Thoracic aorta (tissue), 2 donors: ENCODE results near the gene PIGB. TPM values are rescaled to one million over a fixed set of nuclear protein-coding genes. Genes with fewer than 3 reads are reported as not detected.
"Not testable (repeated sequence)": the region's sequence is repeated elsewhere in the genome, so short reads cannot be mapped to it uniquely, and the experiment has no call there.

ENCODE experiments used
- ATAC-seq: fragments of 150-250 bp; one replicate; pipeline ENCODE4 v1.8.0; 2017; ENCODE audit warnings: low read depth; ENCODE audit not compliant: insufficient number of reproducible peaks, low FRiP score
- DNase-seq: peaks from one replicate; pipeline ENCODE4 v3.0.0-alpha.2; 2020; ENCODE audit warnings: low spot score
- H3K27ac ChIP-seq, 2 donors: fragments of 200-600 bp; sonication (generic); 1 replicate in 1 of 2; 2 replicates in 1 of 2; pipeline ENCODE4 v1.5.1; 2016; ENCODE audit warnings: mild to moderate bottlenecking in 2 of 2, moderate library complexity in 2 of 2
- H3K27me3 ChIP-seq: fragments of 200-600 bp; sonication (generic); replicated peaks from 2 replicates; pipeline ENCODE4 v1.6.0; 2016; ENCODE audit warnings: mild to moderate bottlenecking; ENCODE audit not compliant: insufficient read depth
- H3K36me3 ChIP-seq: fragments of 200-600 bp; sonication (generic); one replicate; pipeline ENCODE4 v1.5.1; 2016
- H3K4me1 ChIP-seq, 2 donors: fragments of 200-600 bp; sonication (generic); 1 replicate in 1 of 2; 2 replicates in 1 of 2; pipeline versions ENCODE4 v1.5.1 to v1.6.0; 2016; ENCODE audit warnings: low read depth in 2 of 2, mild to moderate bottlenecking in 1 of 2; ENCODE audit not compliant: control insufficient read depth in 1 of 2
- H3K4me3 ChIP-seq: fragments of 200-600 bp; sonication (generic); 2 replicates; pipeline ENCODE4 v1.5.1; 2016; ENCODE audit warnings: mild to moderate bottlenecking
- H3K9me3 ChIP-seq: fragments of 200-600 bp; sonication (generic); 2 replicates; pipeline ENCODE4 v1.5.1; 2016
- CTCF ChIP-seq: fragments of 200-600 bp; sonication (generic); IDR thresholded peaks from one replicate; pipeline ENCODE4 v1.5.1; 2019; ENCODE audit warnings: antibody characterized with exemption
- total RNA-seq, 2 donors: library from RNA; depleted of rRNA; stranded (reverse); fragments of >200 nt; gene quantifications; one replicate each; pipeline versions ENCODE4 v1.1.0 to v1.2.3, GENCODE V29; 2016

Gene PIGB
- total RNA-seq, 2 donors from 2014 or later: 6.6 to 26.7 TPM

GRCh38 chr15:55394694-55395093 is 75.7 kb downstream of the PIGB start:
- Histone ChIP-seq H3K9me3 (no peaks in the 10 kb centered on the region), H3K36me3 (no peaks in the 10 kb centered on the region), H3K4me1 (peaks cover 0 to 11% of the 10 kb centered on the region in 2 donors), H3K27ac (no peak overlapping the region), H3K4me3 (no peak overlapping the region), H3K27me3 (no peaks in the 10 kb centered on the region)
- TF ChIP-seq CTCF: no peak
- ATAC-seq (no peak), DNase-seq (no peak)

DNA sequence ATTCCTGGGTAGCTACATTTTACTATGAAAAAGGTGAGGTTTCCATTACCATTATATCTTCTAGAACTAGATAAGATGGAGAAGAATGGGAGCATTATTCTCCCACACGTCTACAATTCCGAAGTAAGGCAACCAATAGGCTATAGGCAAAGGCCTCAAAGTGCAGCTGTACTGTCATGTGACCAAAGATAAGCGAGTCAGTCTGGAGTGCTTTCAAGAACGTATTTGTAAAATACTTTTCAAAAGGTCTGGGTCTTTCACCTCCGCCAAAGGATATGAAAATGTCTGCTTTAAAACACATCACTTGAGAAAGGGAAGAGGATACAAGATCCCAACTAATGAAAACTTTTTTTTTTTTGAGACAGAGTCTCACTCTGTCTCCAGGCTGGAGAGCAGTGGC is 79.2 kb downstream of the PIGB start:
- H3K4me1 ChIP-seq: peaks cover 6 to 20% of the 10 kb centered on the region in 2 donors
- ATAC-seq: no peak
- no peaks in the 10 kb centered on the region for H3K36me3 ChIP-seq
- no peak for DNase-seq
- no peak overlapping the region for H3K4me3 ChIP-seq
- no peak overlapping the region for H3K27ac ChIP-seq
- H3K9me3 ChIP-seq: no peaks in the 10 kb centered on the region
- no peaks in the 10 kb centered on the region for H3K27me3 ChIP-seq
- TF ChIP-seq CTCF: no peak

DNA sequence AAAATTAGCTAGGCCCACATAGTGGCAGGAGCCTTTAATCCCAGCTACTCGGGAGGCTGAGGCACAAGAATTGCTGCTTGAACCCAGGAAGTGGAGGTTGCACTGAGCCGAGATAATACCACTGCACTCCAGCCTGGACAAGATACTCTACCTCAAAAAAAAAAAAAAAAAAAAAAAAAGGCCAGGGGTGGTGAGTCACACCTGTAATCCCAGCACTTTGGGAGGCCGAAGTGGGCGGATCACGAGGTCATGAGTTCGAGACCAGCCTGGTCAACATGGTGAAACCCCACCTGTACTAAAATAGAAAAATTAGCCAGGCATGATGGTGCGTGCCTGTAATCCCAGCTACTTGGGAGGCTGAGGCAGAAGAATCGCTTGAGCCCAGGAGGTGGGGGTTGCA is 81.0 kb downstream of the PIGB start:
- not testable (repeated sequence) for ATAC-seq, DNase-seq, H3K36me3 ChIP-seq, H3K9me3 ChIP-seq, H3K4me3 ChIP-seq, H3K27ac ChIP-seq, H3K27me3 ChIP-seq
- peaks cover 18 to 34% of the 10 kb centered on the region in 2 donors for H3K4me1 ChIP-seq

GRCh38 chr15:55401786-55402246 is 82.8 kb downstream of the PIGB start:
- no peaks in the 10 kb centered on the region for H3K27me3 ChIP-seq
- no peaks in the 10 kb centered on the region for H3K9me3 ChIP-seq
- DNase-seq: no peak
- H3K27ac ChIP-seq: no peak overlapping the region
- TF ChIP-seq CTCF: no peak
- ATAC-seq: no peak
- H3K4me3 ChIP-seq: no peak overlapping the region
- peaks cover 22 to 28% of the 10 kb centered on the region in 2 donors for H3K4me1 ChIP-seq
- no peaks in the 10 kb centered on the region for H3K36me3 ChIP-seq

DNA sequence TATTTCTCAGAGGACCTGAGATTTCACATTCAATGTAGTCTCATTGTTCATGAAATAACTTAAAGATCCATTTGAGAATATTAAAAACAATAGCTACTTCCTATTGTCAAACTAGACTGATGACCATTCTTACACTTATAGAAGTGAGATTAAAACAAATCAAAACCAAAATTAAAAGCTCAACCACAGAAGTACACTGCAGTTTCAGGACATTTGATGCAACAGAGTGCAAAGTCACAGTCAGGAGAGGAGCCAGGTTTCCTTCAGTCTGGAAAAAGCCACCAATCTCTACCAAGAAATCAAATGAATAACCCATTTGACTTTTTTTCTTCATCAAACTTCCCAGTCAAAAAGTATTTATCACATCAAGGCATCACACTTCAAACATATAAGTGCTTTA is 83.7 kb downstream of the PIGB start:
- H3K27ac ChIP-seq: peak overlapping the region in 1 of 2 donors; percentile 7

More for the DNA sequence above, 83.7 kb downstream of the PIGB start:
- TF ChIP-seq CTCF: no peak
- DNase-seq: no peak
- Histone ChIP-seq H3K27me3 (no peaks in the 10 kb centered on the region), H3K9me3 (no peaks in the 10 kb centered on the region), H3K4me1 (peaks cover 26 to 33% of the 10 kb centered on the region in 2 donors), H3K36me3 (no peaks in the 10 kb centered on the region), H3K4me3 (no peak overlapping the region)
- ATAC-seq: no peak
